SK-N-DZ (cell line): ENCODE data around the gene TIMM8B. TPM values are rescaled to one million over a fixed set of nuclear protein-coding genes. Genes with fewer than 3 reads are reported as not detected.
"Not testable (repeated sequence)": the region's sequence is repeated elsewhere in the genome, so short reads cannot be mapped to it uniquely, and the experiment has no call there.

Source experiments
- DNase-seq: peaks from one replicate; pipeline ENCODE4 v3.0.0-alpha.2; 2015; ENCODE audit warnings: low spot score
- polyA plus RNA-seq, 2 experiments: library from polyadenylated mRNA; depleted of rRNA; stranded (reverse); fragments of >200 nt; gene quantifications; 2 replicates each; pipeline ENCODE4 v1.2.3, GENCODE V29; 2014

TIMM8B gene, protein sequence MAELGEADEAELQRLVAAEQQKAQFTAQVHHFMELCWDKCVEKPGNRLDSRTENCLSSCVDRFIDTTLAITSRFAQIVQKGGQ
- polyA plus RNA-seq (2014; cell fraction: cytosol; rRNA removed) = 29.9 and 43.2 TPM in 2 replicates
- 45.6 and 58.3 TPM in 2 replicates for polyA plus RNA-seq (2014; cell fraction: nucleus; rRNA removed)

DNA sequence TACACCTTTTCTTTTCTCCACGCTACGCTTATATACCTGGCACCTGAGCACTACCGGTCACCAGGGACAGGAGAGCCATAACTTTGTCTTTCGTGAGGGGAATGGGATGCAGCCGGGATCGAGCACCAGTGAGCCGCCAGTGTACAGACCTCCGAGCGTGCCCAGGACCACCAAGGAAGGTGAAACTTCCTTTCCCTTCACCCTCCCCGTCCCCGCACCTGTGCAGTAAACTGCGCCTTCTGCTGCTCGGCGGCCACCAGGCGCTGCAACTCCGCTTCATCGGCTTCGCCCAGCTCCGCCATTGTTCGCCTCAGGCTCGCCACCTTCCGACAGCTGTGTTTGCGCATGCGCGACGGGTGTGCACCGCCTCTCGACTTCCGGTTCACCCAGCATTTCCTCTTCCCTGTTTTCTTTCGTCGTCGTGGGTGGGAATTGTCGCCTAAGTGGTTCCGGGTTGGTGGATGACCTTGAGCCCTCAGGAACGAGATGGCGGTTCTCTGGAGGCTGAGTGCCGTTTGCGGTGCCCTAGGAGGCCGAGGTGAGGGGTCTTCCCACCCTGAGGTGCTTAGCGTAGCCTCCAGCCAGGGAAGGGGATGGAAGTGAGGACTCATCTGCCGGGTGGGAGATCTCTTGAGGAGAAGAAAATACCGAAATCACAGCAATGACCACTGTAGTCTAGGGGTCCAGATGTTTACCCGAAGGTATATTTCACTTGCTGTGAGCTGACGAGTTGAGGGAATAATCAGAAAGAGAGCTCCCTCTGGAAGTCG lies at the start of gene TIMM8B, which contains the start of gene SDHD:
Gene TIMM8B, minus strand, starts transcription at position 335 of the 770 bp plus-strand sequence. Its CDS starts 33 bp downstream, at position 302.
Gene SDHD, plus strand, starts transcription at position 452 of the 770 bp plus-strand sequence. Its CDS starts 35 bp downstream, at position 487.
- DNase-seq = peak; percentile 94

DNA sequence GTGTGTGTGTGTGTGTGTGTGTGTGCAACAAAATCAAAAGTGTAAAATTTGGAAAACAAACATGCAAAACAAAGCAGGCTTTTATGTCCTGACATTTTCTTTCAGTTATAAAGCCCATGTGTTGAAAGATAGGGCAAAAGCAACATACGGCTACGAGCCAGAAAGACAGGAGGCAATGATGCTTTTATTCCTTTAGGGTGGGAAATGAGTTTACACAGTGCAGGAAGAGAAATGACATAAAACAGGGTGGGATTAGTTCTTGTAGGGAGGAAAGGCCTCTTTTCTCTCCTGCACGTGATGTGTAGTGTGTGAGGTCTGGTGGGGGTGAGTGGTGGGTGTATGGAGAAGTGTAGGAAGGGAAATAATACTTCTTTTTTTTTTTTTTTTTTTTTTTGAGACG lies 47.9 kb upstream of the TIMM8B start:
- no peak for DNase-seq

DNA sequence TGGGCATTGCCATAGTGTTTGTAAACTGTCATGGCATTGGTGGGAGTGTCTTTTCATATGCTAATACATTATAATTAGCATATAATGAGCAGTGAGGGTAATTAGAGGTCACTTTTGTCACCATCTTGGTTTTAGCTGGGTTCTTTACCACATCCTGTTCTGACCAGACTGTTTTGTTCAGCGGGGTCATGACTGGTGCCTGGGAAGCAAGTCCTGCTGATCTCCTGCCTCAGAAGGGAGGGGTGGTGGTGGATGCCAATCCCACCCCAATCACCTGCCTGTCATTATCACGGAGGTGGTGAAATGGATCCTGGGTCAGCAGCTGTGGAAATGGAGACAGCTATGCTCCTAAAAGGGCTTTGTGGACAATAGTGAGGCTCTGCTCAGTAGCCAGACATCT lies 46.2 kb upstream of the TIMM8B start:
- no peak for DNase-seq

DNA sequence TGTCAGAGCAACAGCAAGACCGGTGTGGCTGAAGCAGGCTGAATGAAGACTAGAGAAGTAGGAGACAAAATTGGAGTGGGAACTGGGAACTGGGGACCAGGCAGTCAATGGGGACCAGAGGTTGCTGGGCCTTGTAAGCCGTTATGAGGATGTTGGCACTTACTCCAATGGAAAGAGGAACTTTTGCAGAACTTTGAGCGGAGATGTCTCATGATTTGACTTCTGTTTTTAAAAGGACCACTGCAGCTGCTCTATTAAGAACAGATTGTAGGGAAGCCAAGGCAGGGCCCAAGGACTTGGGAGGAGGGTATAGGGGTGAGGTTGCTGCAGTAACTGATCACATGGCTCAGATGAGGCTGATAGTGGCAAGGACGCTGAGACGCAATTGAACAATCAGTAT lies 43.1 kb upstream of the TIMM8B start:
- DNase-seq = no peak

DNA sequence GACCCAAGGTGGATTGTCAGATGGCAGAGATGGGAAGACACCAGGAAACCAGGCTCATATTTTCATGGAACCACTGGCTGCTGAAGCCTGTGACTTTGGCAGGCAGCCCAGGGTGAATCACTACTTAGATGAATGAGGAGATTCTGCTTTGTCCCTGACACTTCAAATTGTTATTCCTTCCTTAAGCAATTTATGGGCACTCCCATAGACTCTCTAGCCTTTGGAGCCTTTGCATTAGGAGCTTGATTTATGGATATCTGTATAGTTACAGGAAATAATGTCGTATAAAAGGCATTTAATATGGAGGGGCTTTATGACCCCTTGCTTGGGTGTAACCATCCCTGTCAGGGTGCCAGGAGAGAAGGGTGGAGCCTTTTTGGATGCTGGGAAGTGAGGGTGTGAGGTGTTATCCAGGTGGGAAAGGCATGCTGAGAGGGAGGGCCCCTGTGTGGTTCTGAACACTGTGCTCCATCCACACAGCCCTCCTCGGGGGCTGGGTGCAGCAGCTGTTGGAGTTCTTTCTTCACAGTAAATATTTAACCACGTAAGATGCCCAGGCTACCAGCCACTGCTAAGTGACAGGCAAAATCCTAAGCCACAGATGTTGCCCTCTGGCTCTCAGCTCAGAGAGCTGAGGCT lies 42.0 kb upstream of the TIMM8B start:
- DNase-seq = no peak

DNA sequence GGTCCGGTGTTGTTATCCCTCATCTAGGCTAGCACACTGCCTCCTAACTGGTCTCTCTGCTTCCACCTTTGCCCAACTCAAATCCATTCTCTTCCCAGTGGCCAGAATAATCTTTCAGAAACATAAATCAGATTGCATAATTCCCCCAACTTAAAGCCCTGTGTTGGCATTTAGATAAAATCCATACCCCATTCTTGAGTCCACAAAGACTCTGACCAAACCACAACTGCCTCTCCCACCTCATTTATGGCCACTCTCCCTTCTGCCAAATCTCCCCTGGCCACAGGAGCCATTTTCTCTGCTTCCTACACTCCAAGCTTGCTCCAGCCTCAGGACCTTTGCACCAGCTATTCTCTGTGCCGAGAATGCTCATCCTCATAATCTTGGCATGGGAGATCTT lies 40.5 kb upstream of the TIMM8B start:
- DNase-seq = no peak

DNA sequence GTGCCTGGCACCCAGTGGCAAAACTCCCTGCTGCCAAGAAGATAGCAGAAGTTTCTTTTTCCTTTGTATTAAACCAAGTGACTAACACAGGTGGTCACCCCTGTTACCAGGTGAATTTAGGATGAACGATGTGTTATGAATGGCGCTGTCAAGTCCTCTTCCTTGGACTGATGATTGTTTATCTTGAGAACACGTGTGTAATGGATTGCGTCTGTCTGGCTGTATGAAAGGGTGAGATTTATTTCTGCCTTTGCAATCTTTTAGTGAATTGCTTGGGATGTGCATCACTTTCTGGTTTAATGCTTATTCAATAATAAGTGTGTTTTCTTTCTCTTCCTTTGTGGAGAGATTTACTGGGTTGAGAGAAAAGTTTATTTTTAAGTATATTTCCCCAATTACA lies 36.6 kb upstream of the TIMM8B start:
- no peak for DNase-seq

DNA sequence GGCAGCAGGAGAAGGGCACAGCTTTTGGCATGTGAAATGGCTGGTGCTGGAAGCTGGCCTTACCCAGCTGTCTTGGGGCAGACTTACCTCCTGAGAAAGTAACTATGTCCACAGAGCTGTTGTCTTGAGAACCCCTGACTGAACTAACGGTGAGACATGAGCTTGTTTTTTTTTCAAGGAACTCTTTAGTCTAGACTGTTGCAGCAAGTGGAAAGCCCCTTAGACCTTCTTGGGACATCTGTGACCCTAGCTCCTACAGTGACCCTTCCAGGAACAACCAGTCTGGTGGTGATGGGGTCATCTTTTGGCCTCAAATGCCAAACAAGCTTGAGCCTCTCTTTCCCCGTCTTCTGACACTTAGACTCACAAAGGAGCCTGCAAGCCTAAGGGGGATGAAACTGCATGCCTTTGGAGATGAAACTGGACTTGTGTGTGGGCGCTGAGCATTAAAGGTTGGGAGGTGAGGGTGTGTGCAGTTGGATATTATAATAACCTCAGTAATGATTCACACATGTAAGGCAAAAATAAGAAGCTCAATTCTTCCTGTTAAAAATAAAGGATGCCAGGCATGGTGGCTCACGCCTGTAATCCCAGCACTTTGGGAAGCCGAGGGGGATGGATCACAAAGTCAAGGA lies 35.5 kb upstream of the TIMM8B start:
- DNase-seq = no peak

DNA sequence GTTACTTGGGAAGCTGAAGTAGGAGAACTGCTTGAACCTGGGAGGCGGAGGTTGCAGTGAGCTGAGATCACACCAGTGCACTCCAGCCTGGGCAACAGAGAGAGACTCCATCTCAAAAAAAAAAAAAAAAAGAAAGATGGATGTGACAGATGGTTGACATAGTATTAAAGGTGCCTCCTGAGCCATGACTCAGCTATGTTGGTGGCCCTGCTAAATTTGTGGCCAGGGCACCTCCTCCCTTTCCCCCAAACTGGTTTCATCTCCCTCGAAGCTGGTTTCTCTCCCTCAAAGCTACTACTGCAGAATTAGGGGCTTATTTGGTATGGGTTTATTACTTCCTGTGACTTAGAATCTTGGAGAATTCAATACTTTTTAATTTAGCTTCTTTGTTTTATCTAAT lies 31.6 kb upstream of the TIMM8B start:
- no peak for DNase-seq

DNA sequence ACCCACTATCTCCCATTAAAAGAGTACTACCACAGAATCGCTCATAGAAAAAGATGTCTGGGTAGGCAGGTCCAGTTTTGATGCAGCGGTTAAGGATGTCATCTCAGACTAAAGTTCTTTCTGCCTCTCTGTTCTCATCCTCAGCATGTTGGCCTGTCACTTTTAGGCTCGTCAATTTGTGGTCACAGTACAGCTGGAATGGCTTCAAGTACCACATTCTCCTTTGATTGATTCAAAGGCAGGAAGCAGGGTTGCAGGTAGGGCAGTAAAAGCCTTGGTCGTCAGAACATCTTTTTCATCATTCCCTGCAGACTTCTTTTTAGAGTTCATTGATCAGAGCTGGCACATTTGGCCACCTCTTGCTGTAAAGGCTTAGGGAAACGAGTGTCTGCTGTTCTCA lies 28.8 kb upstream of the TIMM8B start:
- no peak for DNase-seq

DNA sequence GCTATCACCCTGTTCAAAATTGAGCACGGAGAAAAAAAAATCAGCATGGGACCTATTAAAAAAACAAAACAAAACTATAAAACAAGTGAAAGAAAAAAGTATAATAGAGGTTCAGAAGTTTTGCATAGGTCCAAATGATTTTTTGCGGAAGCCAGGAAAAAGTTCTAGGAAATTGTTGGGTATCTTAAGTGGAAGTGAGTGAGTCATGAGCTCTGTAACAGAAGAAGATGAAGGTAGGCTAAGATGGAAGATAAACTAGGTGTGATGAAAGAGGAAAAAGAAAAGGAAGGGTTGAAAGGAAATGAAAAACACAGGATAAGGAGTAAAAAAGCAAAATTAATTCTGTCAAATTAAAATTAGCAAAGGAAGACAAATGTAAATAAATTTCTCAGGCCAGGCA lies 27.9 kb upstream of the TIMM8B start:
- DNase-seq = no peak

DNA sequence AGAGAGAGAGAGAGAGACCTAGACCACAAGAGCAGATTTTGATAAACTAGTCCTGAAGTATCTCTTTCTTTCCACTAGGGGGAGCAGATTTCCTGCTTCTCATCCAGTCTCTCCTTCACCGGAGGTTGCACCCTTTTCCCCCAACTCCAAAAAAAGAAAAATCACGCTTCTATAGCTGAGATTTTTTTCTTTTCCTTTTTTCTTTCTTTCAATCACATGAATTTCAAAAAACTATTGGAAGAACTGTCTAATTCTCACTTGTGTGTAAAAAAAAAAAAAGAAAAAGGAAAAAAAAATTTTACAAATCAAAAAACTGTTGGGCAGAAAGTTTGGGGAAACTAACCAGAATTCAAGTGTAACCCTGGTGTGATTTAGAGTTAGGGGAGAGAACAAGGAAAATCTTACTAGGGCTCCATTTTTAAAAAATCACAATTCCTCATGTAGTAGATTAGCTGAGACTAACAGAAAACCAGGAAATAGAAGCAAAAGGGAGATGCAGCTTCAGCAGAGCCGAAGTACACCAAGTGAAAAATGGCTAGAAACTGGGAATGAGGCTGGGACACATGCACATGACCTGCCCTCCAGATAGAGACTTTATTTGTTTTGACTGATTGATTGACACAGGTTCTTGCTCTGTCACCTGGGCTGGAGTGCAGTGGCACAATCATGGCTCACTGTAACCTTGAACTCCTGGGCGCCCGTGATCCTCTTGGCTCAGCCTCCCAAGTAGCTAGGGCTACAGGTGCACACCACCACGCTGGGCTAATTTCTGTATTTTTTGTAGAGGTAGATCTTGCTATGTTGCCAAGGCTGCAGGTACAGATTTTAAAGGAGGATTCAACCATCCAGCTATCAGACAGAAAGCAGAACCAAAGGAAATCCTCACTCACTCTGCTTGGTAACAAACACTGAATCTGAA lies 27.2 kb upstream of the TIMM8B start:
- DNase-seq = peak; percentile 24

DNA sequence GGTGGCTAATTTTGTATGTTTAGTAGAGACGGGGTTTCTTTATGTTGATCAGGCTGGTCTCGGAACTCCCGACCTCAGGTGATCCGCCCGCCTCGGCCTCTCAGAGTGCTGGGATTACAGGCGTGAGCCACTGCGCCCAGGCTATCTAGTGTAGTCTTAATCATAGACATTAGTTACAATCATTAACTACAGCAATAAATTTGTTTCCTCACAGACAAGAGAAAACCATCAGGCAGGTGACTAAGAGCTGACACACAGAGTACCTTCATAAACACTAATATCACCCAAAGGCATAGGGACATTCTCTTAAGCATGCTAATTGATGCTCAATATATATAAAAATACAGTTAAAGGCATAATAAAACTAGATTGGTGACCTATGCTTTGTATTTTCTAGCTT lies 19.5 kb upstream of the TIMM8B start:
- DNase-seq = no peak

DNA sequence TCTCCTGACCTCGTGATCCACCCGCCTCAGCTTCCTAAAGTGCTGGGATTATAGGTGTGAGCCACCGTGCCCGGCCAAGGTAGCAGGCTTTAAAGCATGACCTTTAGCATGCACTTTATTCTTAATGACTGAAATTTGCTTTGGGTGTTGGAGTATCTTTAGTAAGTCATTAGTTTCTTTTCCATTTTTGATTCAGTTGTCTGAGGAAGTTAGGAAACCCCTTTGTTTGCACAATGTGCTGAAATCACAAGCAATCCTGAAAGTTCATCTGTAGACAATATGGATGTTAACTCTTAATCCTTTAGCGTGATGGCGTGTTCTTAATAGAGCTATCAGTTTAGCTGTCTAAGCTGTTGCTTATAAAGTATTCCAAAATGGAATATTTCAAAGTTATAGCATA lies 16.9 kb upstream of the TIMM8B start:
- no peak for DNase-seq

DNA sequence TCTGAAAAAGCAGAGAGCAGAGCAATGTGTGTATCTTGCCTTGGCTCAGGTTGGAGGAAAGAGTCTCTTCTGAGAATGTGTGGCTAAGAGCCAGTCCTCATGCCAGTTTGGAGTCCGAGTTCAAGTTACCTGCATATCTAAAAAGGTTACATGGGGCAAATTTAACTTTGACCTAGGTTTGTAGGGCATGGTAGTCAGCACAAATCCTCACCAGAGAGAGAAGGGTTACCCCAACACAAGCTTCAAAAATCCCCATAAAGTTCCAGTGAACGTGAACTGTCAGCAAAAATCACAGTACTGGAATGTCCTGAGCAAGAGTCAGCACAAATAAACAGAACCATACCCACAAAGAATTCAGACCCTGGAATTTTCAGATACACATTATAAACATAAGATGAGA lies 13.9 kb upstream of the TIMM8B start:
- no peak for DNase-seq

DNA sequence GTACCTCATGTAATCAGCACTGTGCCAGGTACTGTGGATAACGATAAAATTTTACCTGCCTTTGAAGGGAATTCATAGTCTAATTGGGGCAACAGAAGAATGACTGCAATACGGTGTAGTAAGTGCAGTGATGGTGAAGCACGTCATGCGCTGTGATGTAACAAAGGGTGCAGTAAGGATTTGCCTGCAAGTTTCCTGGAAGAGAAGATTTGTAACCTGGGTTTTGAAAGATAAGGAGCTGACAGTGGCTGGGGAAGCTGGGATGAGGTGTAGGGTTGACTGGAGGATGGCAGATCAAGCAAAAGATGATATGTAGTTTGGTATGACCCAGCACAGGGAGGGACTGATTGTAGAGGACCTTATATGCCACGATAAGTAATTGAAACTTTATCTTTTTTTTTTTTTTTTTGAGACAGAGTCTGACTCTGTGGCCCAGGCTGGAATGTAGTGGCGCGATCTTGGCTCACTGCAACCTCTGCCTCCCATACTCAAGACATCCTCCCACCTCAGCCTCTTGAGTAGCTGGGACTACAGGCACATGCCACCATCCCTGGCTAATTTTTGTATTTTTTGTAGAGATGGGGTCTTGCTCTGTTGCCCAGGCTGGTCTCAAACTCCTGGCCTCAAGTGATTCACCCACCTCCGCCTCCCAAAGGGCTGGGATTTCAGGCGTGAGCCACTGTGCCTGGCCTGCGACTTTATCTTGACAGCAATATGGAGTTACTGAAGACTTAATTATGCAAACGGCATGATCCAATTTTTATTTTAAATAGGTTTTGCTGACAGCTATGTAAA lies 11.4 kb upstream of the TIMM8B start:
- no peak for DNase-seq

DNA sequence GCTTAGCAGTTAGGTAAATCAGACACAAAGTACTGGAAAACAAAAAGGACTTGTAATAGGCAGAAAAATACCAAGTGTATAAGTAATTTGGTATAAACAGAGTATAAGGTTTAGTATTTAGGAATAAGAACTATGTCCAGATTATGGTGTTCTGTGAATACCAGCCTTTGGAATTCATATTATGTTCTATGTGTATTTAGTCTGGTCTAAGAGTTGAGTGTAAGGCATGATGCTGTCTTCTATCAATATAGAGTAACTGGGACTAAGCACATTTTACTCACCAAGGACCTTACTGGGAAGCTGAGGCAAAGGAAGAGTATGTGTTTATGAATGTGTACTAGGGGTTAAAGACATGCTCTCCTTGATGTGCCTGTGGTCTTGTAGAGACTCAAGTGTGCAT lies 9.6 kb upstream of the TIMM8B start:
- no peak for DNase-seq

DNA sequence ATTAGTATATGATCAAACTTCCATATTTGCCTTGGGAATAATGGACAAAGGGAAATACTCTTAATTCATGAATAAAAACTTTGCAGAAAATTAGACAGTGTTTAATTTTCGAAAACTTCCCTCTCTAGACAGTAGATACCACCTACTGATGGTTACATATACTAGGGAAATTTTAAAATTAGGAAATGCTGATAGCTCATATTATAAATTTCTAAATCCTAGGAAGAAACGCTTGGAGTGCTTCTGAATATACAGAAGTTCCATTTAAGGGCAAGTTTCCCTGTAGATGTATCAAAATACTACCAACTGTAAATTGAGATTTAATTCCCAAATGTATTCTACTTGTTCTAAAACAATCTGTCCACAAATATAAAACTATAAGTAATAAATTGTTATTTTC lies 8.7 kb upstream of the TIMM8B start:
- not testable (repeated sequence) for DNase-seq

DNA sequence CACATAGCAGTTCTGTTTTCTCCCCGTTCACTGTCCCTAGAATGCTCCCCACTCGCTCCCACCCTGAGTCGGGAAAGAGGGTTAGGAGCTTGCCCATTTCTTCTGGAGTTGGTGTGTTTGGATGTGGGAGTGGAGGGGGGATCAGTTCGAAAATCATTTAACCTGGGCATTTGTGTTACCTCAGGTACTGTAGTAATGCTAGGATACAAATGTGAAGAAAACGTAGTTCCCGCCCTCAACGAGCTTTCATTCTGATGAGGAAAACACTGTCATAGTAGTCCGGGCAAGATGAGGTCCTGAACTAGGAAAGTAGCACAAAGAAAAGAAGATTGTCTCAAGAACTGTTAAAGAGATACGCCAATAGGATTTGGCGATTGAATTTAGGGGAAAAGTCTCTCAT lies 656 bp upstream of the TIMM8B start:
- DNase-seq = no peak

DNA sequence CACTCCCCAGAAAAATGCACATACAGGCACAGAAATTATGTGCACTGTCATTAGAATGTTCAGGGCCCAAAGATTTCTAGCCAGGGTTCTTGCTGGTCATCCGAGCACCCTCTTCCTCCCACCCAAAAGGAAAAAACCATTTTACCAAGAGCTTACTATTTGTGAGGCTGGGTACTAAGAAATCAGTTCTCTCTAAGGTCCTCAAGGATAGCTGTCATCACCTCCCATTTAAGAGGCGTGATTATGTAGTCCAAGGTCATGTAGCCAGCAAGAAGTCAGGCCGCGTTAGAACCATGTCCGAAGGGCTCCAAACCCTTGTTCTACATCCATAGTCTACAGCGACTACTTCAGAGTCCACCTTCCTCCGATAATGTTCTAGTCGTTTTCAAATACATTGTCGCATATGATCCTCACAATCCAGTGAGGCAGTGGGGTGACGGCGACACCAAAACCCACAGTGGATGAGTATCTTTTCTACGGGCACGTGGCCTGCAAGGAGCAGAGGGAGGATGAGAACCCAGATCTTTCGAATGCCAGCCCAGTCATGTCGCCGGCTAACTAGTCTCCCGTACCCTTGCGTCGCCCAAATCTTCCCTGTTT lies 634 bp downstream of the TIMM8B start:
- DNase-seq = no peak
